Measurements from ENCODE around the gene ARL5B. TPM values are rescaled to one million over a fixed set of nuclear protein-coding genes. Genes with fewer than 3 reads are reported as not detected.

ARL5B gene
- total RNA-seq, 4 donors from 2014 or later: 7.5 to 14.7 (median 8.9) TPM

GRCh38 chr10:18659819-18660535 lies 746 bp downstream of the ARL5B start:
- no peaks in the 10 kb centered on the region for H3K36me3 ChIP-seq
- peaks cover 33 to 46% (median 43%) of the 10 kb centered on the region in 4 donors for H3K4me1 ChIP-seq
- no peaks in the 10 kb centered on the region for H3K9me3 ChIP-seq
- H3K4me3 ChIP-seq: peak overlapping the region; percentile 89 to 92 (median 90)
- TF ChIP-seq POLR2AphosphoS5 (IDR thresholded peaks at IDR 0.05) (no peak), EP300 (IDR thresholded peaks at IDR 0.05) (no peak), CTCF (IDR thresholded peaks at IDR 0.05) (no peak), POLR2A (IDR thresholded peaks at IDR 0.05; ENCODE audit: low read depth) (no peak)
- no peaks in the 10 kb centered on the region for H3K27me3 ChIP-seq
- no peak for DNase-seq (ENCODE audit: extremely low spot score)
- intact Hi-C loops (cut with DNase I): no loop called here
- H3K27ac ChIP-seq (replicated peaks in 1 of 4): peak overlapping the region; percentile 96 to 98 (median 98)
- under 1% methylated on average over 23 of the region's 23 CpGs for WGBS

- Histone ChIP-seq H3K27me3 (no peaks in the 10 kb centered on the region), H3K4me1 (peaks cover 36 to 56% (median 52%) of the 10 kb centered on the region in 4 donors)
- no peak for DNase-seq (ENCODE audit: extremely low spot score)
Observed at GRCh38 chr10:18660816-18661431, 1.7 kb downstream of the ARL5B start.

GRCh38 chr10:18664841-18665478 lies 5.7 kb downstream of the ARL5B start:
- intact Hi-C loops (cut with DNase I): no loop called here
- H3K27ac ChIP-seq (replicated peaks in 1 of 4): no peak overlapping the region
- H3K36me3 ChIP-seq: peaks cover 0 to 29% (median 9%) of the 10 kb centered on the region in 4 donors
- DNase-seq (ENCODE audit: extremely low spot score): no peak
- no peaks in the 10 kb centered on the region for H3K9me3 ChIP-seq
- 91% methylated on average over 2 of the region's 2 CpGs for WGBS
- no peak overlapping the region for H3K4me3 ChIP-seq
- TF ChIP-seq EP300 (IDR thresholded peaks at IDR 0.05) (no peak), CTCF (IDR thresholded peaks at IDR 0.05) (no peak), POLR2AphosphoS5 (IDR thresholded peaks at IDR 0.05) (no peak), POLR2A (IDR thresholded peaks at IDR 0.05; ENCODE audit: low read depth) (no peak)
- no peaks in the 10 kb centered on the region for H3K27me3 ChIP-seq
- H3K4me1 ChIP-seq: peaks cover 24 to 65% (median 60%) of the 10 kb centered on the region in 4 donors

More at GRCh38 chr10:18660816-18661431, 1.7 kb downstream of the ARL5B start:
- WGBS: 84% methylated on average over 19 of the region's 19 CpGs
- intact Hi-C loops (cut with DNase I): no loop called here
- no peaks in the 10 kb centered on the region for H3K36me3 ChIP-seq
- H3K9me3 ChIP-seq: no peaks in the 10 kb centered on the region
- H3K4me3 ChIP-seq: peak overlapping the region; percentile 89 to 92 (median 90)
- H3K27ac ChIP-seq (replicated peaks in 1 of 4): peak overlapping the region; percentile 96 to 98 (median 98)
- TF ChIP-seq CTCF (IDR thresholded peaks at IDR 0.05) (no peak), POLR2A (IDR thresholded peaks at IDR 0.05; ENCODE audit: low read depth) (no peak), EP300 (IDR thresholded peaks at IDR 0.05) (no peak), POLR2AphosphoS5 (IDR thresholded peaks at IDR 0.05) (no peak)

GRCh38 chr10:18665815-18666558 lies 6.8 kb downstream of the ARL5B start:
- peaks cover 18 to 55% (median 52%) of the 10 kb centered on the region in 4 donors for H3K4me1 ChIP-seq

More at GRCh38 chr10:18665815-18666558, 6.8 kb downstream of the ARL5B start:
- TF ChIP-seq POLR2AphosphoS5 (IDR thresholded peaks at IDR 0.05) (no peak), POLR2A (IDR thresholded peaks at IDR 0.05; ENCODE audit: low read depth) (no peak), CTCF (IDR thresholded peaks at IDR 0.05) (no peak), EP300 (IDR thresholded peaks at IDR 0.05) (no peak)
- H3K27me3 ChIP-seq: no peaks in the 10 kb centered on the region
- no peak for DNase-seq (ENCODE audit: extremely low spot score)
- H3K27ac ChIP-seq (replicated peaks in 1 of 4): no peak overlapping the region
- 39% methylated on average over 3 of the region's 3 CpGs for WGBS
- H3K9me3 ChIP-seq: no peaks in the 10 kb centered on the region
- peaks cover 0 to 40% (median 16%) of the 10 kb centered on the region in 4 donors for H3K36me3 ChIP-seq
- intact Hi-C loops (cut with DNase I): no loop called here
- no peak overlapping the region for H3K4me3 ChIP-seq
